Measurements from ENCODE around the gene DGKH. TPM values are rescaled to one million over a fixed set of nuclear protein-coding genes. Genes with fewer than 3 reads are reported as not detected.

Gene DGKH
- total and polyA plus RNA-seq, 10 of the 15 experiments (the other 5 are each of a cell fraction or from before 2014, with no cell fraction given) = 1.3 to 15.2 (median 7.3) TPM

DNA sequence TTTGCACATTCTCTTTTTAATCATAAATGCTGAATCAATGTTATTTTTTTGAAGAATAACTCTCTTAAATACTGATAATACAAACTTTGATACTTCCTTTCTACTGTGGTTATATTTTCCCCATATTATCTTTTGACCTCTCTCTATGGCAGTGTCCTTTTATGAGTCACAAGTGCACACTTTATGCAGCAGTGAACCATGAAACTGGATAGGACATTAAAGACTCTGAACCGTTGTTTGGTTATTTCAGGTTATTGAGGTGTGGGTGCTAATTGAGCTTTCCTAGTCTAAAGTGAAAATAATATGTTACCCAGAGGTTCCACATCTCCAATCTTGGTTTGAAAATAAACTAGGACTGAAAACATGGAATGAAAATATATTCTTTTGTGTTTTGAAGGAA lies 71.4 kb downstream of the DGKH start (continued):
- TF ChIP-seq, protein P1, sequence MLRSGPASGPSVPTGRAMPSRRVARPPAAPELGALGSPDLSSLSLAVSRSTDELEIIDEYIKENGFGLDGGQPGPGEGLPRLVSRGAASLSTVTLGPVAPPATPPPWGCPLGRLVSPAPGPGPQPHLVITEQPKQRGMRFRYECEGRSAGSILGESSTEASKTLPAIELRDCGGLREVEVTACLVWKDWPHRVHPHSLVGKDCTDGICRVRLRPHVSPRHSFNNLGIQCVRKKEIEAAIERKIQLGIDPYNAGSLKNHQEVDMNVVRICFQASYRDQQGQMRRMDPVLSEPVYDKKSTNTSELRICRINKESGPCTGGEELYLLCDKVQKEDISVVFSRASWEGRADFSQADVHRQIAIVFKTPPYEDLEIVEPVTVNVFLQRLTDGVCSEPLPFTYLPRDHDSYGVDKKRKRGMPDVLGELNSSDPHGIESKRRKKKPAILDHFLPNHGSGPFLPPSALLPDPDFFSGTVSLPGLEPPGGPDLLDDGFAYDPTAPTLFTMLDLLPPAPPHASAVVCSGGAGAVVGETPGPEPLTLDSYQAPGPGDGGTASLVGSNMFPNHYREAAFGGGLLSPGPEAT (IDR thresholded peaks at IDR 0.05; ENCODE audit: low read depth) = peak; percentile 68
- TF ChIP-seq NR2F1 (conservative IDR thresholded peaks at IDR 0.05) (peak; percentile 90), DPF2 (IDR thresholded peaks at IDR 0.05) (0 out of 2 replicates have a peak, but pooled peaks have one; percentile 35), GABPA (IDR thresholded peaks at IDR 0.05; ENCODE audit: low read depth) (no peak), EED (IDR thresholded peaks at IDR 0.05; ENCODE audit: low read depth) (no peak), ZNF217 (IDR thresholded peaks at IDR 0.05) (no peak), TCF12 (IDR thresholded peaks at IDR 0.05; ENCODE audit: low read depth, low read length) (no peak), MTA2 (IDR thresholded peaks at IDR 0.05; ENCODE audit: low read depth) (peak; percentile 84), LARP7 (IDR thresholded peaks at IDR 0.05) (no peak), ZNF207 (IDR thresholded peaks at IDR 0.05; ENCODE audit: borderline replicate concordance) (no peak), ESRRA (IDR thresholded peaks at IDR 0.05; ENCODE audit: low read length) (no peak), ZSCAN29 (IDR thresholded peaks at IDR 0.05) (no peak), IKZF2 (IDR thresholded peaks at IDR 0.05) (peak; percentile 73; a peak in 3 of 4 replicates), CHD2 (IDR thresholded peaks at IDR 0.05; ENCODE audit: borderline replicate concordance, low read depth, low read length) (no peak)
- TF ChIP-seq, protein P2, sequence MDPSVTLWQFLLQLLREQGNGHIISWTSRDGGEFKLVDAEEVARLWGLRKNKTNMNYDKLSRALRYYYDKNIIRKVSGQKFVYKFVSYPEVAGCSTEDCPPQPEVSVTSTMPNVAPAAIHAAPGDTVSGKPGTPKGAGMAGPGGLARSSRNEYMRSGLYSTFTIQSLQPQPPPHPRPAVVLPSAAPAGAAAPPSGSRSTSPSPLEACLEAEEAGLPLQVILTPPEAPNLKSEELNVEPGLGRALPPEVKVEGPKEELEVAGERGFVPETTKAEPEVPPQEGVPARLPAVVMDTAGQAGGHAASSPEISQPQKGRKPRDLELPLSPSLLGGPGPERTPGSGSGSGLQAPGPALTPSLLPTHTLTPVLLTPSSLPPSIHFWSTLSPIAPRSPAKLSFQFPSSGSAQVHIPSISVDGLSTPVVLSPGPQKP (IDR thresholded peaks at IDR 0.05; ENCODE audit: low read depth, low read length) = no peak
- TF ChIP-seq, protein P3, sequence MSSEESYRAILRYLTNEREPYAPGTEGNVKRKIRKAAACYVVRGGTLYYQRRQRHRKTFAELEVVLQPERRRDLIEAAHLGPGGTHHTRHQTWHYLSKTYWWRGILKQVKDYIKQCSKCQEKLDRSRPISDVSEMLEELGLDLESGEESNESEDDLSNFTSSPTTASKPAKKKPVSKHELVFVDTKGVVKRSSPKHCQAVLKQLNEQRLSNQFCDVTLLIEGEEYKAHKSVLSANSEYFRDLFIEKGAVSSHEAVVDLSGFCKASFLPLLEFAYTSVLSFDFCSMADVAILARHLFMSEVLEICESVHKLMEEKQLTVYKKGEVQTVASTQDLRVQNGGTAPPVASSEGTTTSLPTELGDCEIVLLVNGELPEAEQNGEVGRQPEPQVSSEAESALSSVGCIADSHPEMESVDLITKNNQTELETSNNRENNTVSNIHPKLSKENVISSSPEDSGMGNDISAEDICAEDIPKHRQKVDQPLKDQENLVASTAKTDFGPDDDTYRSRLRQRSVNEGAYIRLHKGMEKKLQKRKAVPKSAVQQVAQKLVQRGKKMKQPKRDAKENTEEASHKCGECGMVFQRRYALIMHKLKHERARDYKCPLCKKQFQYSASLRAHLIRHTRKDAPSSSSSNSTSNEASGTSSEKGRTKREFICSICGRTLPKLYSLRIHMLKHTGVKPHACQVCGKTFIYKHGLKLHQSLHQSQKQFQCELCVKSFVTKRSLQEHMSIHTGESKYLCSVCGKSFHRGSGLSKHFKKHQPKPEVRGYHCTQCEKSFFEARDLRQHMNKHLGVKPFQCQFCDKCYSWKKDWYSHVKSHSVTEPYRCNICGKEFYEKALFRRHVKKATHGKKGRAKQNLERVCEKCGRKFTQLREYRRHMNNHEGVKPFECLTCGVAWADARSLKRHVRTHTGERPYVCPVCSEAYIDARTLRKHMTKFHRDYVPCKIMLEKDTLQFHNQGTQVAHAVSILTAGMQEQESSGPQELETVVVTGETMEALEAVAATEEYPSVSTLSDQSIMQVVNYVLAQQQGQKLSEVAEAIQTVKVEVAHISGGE (CRISPR knock-in tag; IDR thresholded peaks at IDR 0.05) = no peak
- TF ChIP-seq, protein P4, sequence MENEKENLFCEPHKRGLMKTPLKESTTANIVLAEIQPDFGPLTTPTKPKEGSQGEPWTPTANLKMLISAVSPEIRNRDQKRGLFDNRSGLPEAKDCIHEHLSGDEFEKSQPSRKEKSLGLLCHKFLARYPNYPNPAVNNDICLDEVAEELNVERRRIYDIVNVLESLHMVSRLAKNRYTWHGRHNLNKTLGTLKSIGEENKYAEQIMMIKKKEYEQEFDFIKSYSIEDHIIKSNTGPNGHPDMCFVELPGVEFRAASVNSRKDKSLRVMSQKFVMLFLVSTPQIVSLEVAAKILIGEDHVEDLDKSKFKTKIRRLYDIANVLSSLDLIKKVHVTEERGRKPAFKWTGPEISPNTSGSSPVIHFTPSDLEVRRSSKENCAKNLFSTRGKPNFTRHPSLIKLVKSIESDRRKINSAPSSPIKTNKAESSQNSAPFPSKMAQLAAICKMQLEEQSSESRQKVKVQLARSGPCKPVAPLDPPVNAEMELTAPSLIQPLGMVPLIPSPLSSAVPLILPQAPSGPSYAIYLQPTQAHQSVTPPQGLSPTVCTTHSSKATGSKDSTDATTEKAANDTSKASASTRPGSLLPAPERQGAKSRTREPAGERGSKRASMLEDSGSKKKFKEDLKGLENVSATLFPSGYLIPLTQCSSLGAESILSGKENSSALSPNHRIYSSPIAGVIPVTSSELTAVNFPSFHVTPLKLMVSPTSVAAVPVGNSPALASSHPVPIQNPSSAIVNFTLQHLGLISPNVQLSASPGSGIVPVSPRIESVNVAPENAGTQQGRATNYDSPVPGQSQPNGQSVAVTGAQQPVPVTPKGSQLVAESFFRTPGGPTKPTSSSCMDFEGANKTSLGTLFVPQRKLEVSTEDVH (IDR thresholded peaks at IDR 0.05; ENCODE audit: low read depth, partially characterized antibody) = no peak
- TF ChIP-seq, protein P5, sequence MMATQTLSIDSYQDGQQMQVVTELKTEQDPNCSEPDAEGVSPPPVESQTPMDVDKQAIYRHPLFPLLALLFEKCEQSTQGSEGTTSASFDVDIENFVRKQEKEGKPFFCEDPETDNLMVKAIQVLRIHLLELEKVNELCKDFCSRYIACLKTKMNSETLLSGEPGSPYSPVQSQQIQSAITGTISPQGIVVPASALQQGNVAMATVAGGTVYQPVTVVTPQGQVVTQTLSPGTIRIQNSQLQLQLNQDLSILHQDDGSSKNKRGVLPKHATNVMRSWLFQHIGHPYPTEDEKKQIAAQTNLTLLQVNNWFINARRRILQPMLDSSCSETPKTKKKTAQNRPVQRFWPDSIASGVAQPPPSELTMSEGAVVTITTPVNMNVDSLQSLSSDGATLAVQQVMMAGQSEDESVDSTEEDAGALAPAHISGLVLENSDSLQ (IDR thresholded peaks at IDR 0.05) = no peak
- TF ChIP-seq, protein P6, sequence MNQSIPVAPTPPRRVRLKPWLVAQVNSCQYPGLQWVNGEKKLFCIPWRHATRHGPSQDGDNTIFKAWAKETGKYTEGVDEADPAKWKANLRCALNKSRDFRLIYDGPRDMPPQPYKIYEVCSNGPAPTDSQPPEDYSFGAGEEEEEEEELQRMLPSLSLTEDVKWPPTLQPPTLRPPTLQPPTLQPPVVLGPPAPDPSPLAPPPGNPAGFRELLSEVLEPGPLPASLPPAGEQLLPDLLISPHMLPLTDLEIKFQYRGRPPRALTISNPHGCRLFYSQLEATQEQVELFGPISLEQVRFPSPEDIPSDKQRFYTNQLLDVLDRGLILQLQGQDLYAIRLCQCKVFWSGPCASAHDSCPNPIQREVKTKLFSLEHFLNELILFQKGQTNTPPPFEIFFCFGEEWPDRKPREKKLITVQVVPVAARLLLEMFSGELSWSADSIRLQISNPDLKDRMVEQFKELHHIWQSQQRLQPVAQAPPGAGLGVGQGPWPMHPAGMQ (IDR thresholded peaks at IDR 0.05; ENCODE audit: borderline replicate concordance) = no peak
